GM18519 (cell line): ENCODE measurements around the gene RAD51B.
"Not testable (repeated sequence)": the region's sequence is repeated elsewhere in the genome, so short reads cannot be mapped to it uniquely, and the experiment has no call there.

ENCODE experiments used
- ATAC-seq: cut with Tn5 transposase; IDR thresholded peaks from one replicate; pipeline ENCODE4 v1.9.1; 2021; ENCODE audit warnings: mild to moderate bottlenecking, moderate library complexity; ENCODE audit not compliant: unreplicated experiment, low FRiP score

The RAD51B gene

GRCh38 chr14:68257969-68258368 is 438.4 kb downstream of the RAD51B start:
- ATAC-seq = no peak

- not testable (repeated sequence) for ATAC-seq
Observed at GRCh38 chr14:68258995-68259394, 439.4 kb downstream of the RAD51B start.

- ATAC-seq = no peak
Observed at GRCh38 chr14:68260121-68260520, 440.5 kb downstream of the RAD51B start.

GRCh38 chr14:68261092-68261842 is 441.7 kb downstream of the RAD51B start:
- no peak for ATAC-seq

- ATAC-seq = no peak
Observed at GRCh38 chr14:68262567-68262966, 443.0 kb downstream of the RAD51B start.

GRCh38 chr14:68263563-68264259 is 444.1 kb downstream of the RAD51B start:
- ATAC-seq = no peak

GRCh38 chr14:68264260-68264569 is 444.6 kb downstream of the RAD51B start:
- no peak for ATAC-seq

- ATAC-seq = no peak
Observed at GRCh38 chr14:68266998-68267397, 447.4 kb downstream of the RAD51B start.

GRCh38 chr14:68268197-68268596 is 448.6 kb downstream of the RAD51B start:
- peak; percentile 56 for ATAC-seq

GRCh38 chr14:68268719-68269118 is 449.1 kb downstream of the RAD51B start:
- ATAC-seq = no peak

- no peak for ATAC-seq
Observed at GRCh38 chr14:68269136-68269927, 449.8 kb downstream of the RAD51B start.

- ATAC-seq = no peak
Observed at GRCh38 chr14:68270342-68270741, 450.8 kb downstream of the RAD51B start.

GRCh38 chr14:68271913-68272391 is 452.4 kb downstream of the RAD51B start:
- ATAC-seq = no peak

- no peak for ATAC-seq
Observed at GRCh38 chr14:68273413-68273812, 453.8 kb downstream of the RAD51B start.

- no peak for ATAC-seq
Observed at GRCh38 chr14:68274725-68275124, 455.1 kb downstream of the RAD51B start.

- no peak for ATAC-seq
Observed at GRCh38 chr14:68278576-68279436, 459.2 kb downstream of the RAD51B start.

GRCh38 chr14:68279437-68279720 is 459.8 kb downstream of the RAD51B start:
- ATAC-seq = no peak

GRCh38 chr14:68279777-68280233 is 460.2 kb downstream of the RAD51B start:
- peak; percentile 33 for ATAC-seq

- no peak for ATAC-seq
Observed at GRCh38 chr14:68281497-68281896, 461.9 kb downstream of the RAD51B start.
